AG10803 (cell line): ENCODE measurements around the gene ATAD3A.
"Not testable (repeated sequence)": the region's sequence is repeated elsewhere in the genome, so short reads cannot be mapped to it uniquely, and the experiment has no call there.

Experiments used
- DNase-seq: peaks from one replicate; pipeline ENCODE4 v3.0.0; 2010; ENCODE audit warnings: low read depth
- H3K4me3 ChIP-seq: 2 replicates; pipeline ENCODE4 v1.5.1; 2011; ENCODE audit warnings: mild to moderate bottlenecking, low read length, control low read depth
- CTCF ChIP-seq: conservative IDR thresholded peaks from 2 replicates; pipeline ENCODE4 v1.5.1; 2011; ENCODE audit warnings: mild to moderate bottlenecking, low read length, control low read depth, inconsistent platforms

ATAD3A gene

GRCh38 chr1:1521331-1521730 is 9.4 kb downstream of the ATAD3A start:
- H3K4me3 ChIP-seq: no peak overlapping the region
- no peak for DNase-seq
- TF ChIP-seq CTCF: no peak

- DNase-seq, H3K4me3 ChIP-seq: not testable (repeated sequence)
These were observed 10.6 kb downstream of the ATAD3A start for GRCh38 chr1:1522536-1522935.

GRCh38 chr1:1523226-1523625 is 11.3 kb downstream of the ATAD3A start:
- not testable (repeated sequence) for H3K4me3 ChIP-seq, DNase-seq

- DNase-seq, H3K4me3 ChIP-seq: not testable (repeated sequence)
These were observed 11.7 kb downstream of the ATAD3A start for GRCh38 chr1:1523651-1524050.

- H3K4me3 ChIP-seq, DNase-seq: not testable (repeated sequence)
These were observed 12.9 kb downstream of the ATAD3A start for GRCh38 chr1:1524750-1525383.

- not testable (repeated sequence) for H3K4me3 ChIP-seq, DNase-seq
These were observed 14.5 kb downstream of the ATAD3A start for GRCh38 chr1:1526476-1526875.

GRCh38 chr1:1527092-1527816 is 15.3 kb downstream of the ATAD3A start:
- TF ChIP-seq CTCF: no peak
- no peak for DNase-seq

GRCh38 chr1:1528301-1529267 is 16.6 kb downstream of the ATAD3A start:
- no peak for TF ChIP-seq CTCF
- no peak for DNase-seq
- H3K4me3 ChIP-seq: no peak overlapping the region

More at GRCh38 chr1:1527092-1527816, 15.3 kb downstream of the ATAD3A start:
- H3K4me3 ChIP-seq: no peak overlapping the region

GRCh38 chr1:1529321-1529720 is 17.4 kb downstream of the ATAD3A start:
- no peak for DNase-seq
- TF ChIP-seq CTCF: no peak
- no peak overlapping the region for H3K4me3 ChIP-seq
